NCI-H2107 treated with DMSO at 0.1 percent for 48 hours (cell line): ENCODE data around the gene DUS2.
"Not testable (repeated sequence)": the region's sequence is repeated elsewhere in the genome, so short reads cannot be mapped to it uniquely, and the experiment has no call there.

Experiments used
- DNase-seq: peaks from one replicate; lab custom pipeline; 2025; ENCODE audit not compliant: unreplicated experiment; lab: John Stamatoyannopoulos, UW

DUS2 gene

GRCh38 chr16:68116256-68116867, 93.3 kb downstream of the DUS2 start:
- no peak for DNase-seq

- DNase-seq: no peak
Observed at GRCh38 chr16:68117884-68118283, 94.8 kb downstream of the DUS2 start.

- DNase-seq: not testable (repeated sequence)
Observed at GRCh38 chr16:68118954-68119353, 95.9 kb downstream of the DUS2 start.

DNA sequence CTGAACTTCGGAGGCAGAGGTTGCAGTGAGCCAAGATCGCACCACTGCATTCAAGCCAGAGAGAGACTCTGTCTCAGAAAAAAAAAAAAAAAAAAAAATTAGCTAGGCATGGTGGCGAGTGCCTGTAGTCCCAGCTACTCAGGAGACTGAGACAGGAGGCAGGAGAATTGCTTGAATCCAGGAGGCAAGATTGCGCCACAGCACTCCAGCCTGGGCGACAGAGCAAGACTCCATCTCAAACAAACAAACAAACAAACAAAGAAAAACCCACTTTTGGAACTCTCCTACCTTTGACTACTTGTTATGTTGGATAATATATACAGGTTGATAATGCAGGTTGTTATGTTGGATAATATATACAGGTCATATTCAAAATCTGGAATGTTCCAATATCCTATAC, 97.4 kb downstream of the DUS2 start:
- not testable (repeated sequence) for DNase-seq

DNA sequence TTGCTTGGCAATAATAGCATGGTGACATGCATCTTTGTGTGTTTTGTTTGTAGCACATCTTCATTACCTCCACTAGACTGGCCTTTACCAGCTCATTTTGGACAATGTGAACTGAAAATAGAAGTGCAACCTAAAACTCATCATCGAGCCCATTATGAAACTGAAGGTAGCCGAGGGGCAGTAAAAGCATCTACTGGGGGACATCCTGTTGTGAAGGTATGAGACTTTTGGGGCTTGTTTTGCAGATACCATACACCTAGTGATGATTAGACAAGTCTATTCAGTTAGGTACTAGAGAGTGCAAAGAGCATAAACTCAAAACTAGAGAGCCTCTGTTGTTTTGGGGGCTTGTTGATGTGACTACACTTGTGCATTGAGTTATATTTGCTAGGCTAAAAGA, 103.3 kb downstream of the DUS2 start:
- DNase-seq: no peak

DNA sequence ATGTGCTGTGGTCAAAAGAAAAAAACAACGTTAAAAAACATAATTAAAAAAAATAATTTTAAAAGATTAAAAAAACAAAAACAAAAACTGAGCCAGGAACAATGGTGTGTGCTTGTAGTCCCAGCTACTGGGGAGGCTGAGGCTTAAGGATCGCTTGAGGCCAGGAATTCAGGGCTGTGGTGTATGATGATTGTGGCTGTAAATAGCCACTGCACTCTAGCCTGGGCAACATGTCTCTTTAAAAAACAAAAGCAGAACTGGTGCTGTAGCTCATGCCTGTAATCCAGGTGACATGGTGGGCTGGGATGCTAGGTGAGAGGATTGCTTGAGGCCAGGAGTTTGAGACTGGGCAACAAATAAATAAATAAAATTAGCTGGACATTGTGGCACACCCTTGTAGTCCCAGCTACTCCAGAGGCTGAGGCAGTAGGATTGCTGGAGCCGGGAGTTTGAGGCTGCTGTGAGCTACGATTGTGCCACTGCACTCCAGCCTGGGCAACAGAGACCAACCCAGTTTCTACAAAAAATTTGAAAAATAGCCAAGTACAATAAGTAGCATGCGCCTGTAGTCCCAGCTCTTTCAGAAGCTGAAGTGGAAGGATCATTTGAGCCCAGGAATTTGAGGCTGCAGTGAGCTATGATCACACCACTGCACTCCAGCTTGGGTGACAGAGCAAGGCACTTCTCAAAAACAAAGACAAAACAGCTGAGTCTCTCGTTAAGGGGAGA, 105.7 kb downstream of the DUS2 start:
- DNase-seq: no peak
